GM19023 (cell line): ENCODE data around the gene TRAIP.
"Not testable (repeated sequence)": the region's sequence is repeated elsewhere in the genome, so short reads cannot be mapped to it uniquely, and the experiment has no call there.

Source experiments
- ATAC-seq: cut with Tn5 transposase; IDR thresholded peaks from one replicate; pipeline ENCODE4 v1.9.1; 2021; ENCODE audit warnings: mild to moderate bottlenecking, moderate library complexity; ENCODE audit not compliant: unreplicated experiment

The TRAIP gene

DNA sequence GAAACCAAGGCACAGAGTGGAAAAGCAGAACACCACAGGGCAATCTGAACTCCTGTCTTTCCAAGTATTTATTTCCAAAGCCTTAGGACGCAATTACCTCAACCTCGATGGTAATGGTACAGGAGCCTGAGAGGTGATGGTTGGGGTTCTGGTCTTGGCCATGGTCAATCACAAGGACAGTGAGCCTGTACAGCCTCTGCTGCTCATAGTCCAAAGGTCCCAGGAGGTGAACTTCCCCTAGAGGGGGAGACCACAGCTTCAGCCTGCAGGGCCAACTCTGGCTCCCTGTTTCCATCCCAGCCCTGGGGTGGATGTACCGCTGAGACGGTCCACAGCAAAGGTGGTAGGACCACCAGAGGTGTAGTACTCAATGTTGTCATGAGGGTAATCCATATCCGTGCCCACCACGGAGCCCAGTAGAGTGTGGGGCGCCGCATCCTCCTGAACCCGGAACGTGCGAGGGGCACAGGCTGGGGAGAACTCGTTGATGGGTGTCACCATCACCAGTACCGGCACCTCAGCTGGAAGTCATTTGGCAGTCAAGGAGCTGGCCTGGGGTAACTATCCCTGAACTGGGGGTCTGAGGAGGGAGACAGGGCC, 62.8 kb downstream of the TRAIP start:
- ATAC-seq = no peak

DNA sequence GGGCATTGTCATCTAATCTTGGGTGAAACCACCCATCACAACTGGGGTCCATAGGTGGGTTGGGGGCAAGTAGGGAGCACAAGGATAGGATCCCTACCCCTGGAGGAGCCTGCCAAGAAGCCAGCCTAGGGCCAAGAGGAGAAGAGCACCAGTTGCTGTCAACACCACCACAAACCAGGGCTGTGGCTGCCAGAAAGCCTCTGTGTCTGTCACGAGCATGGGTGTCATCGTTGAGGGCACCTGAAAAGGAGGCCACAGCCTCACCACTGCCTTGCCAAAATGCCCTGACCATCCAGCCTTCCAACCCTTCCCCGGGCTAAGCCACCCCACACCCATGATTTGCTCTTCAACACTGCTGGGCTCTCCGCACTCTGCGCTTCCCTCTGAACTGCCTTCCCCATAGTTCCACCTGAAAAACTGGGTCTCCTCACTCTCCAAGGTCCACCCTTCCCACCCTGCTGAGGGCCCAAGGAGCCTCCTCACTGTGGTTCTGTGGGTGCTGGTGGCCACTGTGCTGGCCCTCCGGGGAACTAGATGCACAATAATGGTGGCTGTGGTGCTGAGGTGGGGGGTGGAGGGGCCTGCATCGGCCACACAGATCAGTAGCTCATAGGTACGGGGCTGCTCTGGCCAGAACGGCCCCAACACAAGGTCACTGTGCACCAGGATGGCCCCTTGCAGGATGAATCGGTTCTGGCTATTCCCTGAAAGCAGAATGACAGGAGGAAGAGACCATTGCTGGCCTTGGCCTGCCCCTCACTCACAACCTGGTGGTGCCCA, 63.8 kb downstream of the TRAIP start:
- ATAC-seq = no peak

DNA sequence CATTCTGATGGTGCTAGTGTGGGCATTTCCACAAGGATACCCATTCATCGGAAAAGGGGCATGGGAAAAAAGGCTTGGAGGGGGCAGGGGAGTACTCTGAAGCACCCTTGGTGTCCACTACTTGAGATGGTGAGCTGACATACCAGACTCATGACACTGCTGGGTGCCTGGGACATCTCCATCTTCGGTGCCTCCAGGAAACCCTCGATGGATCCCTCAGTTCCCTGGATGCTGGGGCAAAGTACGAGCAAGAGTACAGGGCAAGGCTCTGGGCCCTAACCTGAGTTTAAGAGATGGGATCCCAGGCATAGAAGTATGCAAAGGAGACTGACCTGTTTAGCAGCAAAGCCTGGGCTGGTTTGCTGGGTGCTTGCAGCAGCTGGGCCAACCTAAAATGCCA, 64.8 kb downstream of the TRAIP start:
- ATAC-seq = no peak

DNA sequence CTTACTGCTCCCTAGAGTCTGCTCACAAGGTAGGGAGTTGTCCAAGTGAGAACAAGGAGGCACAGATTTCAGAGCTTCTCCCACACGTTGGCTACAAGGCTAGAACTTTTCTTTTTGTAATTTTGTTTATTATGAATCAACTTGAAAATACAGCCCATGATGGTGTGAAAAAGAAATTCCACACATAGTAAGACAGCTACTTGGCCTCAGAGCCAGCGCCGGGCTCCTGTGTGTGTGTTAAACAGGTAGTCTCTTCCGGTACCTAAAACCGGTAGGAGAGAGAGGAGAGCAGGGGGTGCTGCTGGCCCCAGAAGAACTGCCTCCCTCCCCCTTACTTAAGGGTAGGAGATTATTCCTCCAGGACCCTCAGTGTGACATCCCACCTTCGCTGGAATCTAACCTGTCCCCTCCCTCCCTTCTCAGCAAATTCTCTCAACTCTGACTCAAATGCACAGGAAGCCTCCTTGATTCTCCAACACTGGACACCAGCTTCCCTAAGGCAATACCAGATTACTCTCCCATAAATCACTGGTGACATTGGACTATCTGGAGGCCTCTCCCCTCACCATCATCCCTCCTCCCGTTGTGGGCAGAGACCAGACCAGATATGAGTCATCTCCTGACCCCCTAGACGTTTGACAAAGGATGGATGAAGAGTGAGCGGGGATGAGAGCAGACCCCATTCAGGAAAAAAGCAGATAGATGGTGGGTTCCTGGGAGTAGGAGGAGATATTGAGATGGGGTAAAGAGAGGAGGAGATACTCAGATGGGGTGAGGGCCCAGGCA, 65.5 kb downstream of the TRAIP start:
- ATAC-seq = no peak

DNA sequence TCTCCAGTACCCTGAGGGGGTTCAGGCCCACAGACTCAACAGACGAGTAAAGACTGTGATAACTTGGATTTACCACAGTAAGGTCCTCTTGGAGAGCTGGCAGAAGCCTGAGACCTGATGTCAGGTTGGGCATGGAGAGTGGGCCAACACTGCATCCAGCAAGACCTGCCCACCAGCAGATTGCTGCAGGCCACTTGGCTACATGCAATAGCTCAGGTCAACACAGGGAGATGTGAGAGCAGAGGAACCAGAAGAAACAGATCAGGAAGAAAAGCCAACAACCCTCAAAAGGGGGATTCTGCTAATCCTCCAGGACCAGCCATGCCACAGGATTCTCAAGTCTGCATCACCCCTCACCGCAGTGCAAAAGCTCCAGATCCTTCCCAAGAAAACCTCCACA, 68.3 kb downstream of the TRAIP start:
- no peak for ATAC-seq

DNA sequence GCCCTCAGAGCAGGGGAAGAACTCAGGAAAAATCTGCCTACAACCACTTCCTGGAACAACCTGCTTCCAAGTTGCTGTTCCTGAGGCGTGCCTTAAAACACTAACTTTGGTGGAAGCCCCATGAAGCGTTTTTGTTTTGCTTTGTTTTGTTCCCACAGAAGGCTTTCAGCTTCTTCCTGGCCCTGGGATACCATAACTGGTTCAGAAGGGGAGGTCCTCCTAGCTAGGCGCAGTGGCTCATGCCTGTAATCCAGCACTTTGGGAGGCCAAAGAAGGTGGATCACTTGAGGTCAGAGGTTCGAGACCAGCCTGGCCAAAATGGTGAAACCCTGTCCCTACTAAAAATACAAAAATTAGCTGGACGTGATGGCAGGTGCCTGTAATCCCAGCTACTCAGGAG, 68.8 kb downstream of the TRAIP start:
- ATAC-seq = no peak

DNA sequence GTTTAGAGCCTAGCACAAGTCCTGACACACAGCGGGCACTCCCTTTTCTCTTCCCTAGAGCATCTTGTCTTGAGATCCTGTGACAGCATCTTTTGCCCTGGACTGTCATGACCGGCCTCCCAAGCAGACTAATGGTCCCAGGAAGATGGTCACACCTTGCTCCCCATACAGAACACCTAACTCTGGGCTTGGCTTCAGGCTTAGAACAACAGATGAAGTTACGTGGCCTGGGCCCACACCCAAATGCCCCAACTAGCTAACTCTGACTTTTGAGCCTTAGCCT, 69.2 kb downstream of the TRAIP start:
- ATAC-seq = no peak

DNA sequence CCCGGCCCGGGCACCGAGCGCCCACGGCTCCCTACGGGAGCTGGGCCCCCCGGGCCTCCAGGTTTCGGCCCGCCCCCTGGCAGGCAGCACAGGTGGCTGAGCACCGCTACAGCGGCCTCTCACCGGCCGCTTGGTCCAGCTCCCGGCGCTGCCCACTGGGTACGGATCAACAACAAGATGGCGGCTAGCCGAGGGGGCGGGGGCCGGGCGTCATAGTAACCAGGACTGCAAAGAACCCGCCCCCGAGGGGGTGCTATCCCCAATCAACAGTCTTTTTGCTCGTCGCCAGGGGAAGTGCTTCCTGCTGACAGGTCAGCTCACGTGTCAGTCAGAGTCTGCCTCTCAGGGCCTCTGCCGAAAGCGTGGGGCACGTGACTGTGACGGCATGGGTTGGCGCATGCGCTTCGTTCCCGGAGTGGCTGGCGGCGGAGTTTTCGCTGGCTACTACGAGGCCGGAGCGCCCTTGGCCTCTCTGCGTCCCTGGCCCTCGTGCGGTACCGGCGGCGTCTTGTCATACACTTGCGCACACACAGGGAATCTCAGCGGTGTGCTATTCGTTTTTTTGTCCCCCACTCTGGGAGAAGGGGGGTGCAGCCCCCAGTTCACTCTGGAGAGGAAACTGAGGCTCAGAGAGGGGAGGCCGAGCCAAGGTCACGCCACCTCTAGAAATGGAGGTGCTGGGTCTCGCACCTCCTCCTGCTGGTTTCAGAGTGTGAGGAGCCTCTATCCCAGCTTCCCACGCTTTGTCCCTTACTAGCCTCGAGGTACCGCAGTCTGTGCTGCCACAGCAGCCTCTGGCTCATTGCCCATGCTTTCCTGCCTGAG, 69.8 kb downstream of the TRAIP start, which contains the start of gene IP6K1:
TSS of gene IP6K1 (minus strand) at position 186 of the 825 bp plus-strand sequence. CDS start 38,502 bp downstream, outside the sequence.
- peak; percentile 98 for ATAC-seq

DNA sequence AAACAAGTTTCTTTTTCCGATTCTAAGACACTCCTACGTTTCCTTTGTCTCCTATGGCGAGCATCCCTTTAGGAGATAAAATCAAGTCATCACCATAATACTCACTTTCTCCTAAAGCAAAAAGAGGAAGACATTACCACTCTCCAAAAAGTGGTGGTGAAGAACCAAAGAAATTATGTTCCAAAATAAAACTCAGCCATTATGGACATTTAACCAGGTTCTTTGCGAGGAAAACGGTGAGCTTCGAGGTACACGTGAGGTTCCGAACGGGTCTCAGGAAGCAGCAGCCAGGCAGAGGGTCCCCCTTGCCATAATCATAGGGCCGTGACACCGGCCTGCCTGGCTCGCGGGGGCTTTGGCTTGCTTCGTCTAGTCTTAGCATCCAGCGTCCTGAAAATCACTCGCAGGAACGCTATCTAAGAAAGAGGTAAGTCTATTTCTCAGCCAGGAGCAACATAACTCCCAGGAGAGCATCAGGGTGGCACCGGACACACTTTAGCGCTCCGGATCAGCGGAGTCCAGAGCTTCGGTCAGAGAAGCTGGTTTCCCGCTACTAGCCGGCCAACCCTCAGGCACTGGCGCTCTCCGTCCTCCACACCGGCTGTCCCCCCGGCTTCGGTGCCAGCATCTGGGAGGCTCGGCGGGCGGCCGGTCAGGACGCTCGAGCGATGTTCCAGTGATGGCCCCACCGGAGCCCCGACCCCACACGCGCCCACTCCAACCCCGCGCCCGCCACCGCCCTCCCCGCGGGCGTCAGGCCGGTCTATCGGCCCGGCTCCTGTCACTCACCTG, 70.6 kb downstream of the TRAIP start:
- peak; percentile 39 for ATAC-seq

DNA sequence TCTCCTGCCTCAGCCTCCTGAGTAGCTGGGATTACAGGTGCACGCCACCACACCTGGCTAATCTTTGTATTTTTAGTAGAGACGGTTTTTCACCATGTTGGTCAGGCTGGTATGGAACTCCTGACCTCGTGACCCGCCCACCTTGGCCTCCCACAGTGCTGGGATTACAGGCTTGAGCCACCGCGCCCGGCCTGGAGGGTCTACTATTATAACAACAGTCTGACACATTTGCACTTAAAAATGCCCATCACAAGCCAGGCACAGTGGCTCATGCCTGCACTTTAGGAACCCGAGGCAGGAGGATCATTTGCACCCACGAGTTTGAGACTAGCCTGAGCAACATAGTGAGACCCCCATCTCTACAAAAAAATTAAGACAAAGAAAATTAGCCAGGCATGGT, 74.1 kb downstream of the TRAIP start:
- ATAC-seq = not testable (repeated sequence)

DNA sequence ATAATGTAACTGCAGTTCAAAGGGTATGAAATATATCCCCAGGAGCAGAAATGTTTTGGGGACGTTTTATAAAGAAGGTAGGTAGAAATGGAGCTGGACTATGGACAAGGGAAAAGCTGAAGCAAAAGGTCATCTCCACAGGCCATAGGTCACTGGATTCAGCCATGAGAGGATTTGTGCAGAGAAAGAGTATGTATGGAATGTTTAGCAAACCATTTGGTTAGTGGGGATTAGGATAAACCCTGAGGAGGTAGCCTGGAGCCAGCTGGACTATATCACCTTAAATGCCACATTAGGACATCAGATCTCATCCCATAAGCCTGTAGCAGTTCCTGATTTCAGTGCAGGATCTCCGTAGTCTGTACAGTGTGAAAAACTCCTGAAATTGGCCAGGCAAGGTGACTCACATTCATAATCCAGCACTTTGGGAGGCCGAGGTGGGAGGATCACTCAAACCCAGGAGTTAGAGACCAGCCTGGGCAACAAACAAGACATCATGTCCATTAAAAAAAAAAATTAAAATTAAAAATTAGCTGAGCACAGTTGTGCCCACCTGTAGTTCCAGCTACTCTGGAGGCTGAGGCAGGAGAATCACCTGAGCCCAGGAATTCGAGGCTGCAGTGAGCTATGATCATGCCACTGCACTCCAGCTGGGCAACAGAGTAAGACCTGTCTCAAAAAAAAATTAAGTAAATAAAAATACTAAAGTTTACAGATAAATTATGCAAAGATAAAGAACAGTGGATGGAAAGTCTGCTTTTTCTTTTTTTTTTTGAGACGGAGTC, 74.8 kb downstream of the TRAIP start:
- no peak for ATAC-seq

DNA sequence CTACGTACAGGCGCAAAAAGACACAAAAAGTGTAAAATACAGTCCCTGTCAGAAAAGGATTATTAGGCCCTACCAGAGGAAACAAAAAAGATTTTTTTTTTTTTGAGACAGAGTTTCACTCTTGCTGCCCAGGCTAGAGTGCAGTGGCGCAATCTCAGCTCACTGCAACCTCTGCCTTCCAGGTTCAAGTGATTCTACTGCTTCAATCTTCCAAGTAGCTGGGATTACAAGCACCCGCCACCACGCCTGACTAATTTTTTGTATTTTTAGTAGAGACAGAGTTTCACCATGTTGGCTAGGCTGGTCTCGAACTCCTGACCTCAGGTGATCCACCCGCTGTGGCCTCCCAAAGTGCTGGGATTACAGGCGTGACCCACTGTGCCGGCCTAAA, 75.4 kb downstream of the TRAIP start:
- not testable (repeated sequence) for ATAC-seq

DNA sequence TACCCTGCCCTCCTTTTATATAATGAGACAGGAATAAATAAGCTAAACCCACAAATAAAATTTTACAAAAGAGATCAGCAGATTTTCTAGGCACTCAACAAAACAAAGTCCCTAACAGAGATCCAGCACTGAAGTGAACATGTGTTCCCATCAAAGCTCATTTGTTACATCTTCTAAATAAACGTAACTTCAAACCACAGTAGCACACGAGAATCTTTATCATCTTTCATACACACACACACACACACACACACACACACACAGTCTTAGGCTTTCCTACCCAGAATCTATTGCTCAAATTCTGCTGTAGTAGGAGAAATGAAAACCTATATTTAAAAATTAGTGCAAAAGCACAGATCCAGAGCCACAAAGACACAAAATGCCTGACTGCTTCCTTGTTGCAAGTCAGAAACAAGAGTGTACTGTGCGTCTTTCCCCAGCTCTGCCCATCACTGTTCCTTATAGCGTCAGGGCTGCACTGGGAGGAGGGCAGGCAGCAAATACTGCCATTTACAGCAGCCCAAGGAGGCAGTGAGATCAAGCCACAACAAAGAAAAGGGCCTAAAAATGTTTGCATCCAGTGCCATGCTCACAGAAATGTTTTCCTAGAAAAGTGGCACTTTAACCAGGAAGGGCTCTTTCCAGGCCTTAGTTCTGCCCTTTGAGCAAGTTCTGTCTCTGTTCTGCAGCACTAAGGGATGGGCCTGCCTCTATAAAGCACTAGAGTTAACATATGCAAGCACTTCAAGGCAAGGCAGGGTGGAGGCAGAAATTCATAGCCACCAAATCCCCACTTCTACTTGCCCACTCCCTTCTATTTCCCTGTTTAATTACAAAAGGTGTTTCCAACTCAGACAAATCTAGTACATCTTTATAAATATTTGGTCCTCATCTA, 76.0 kb downstream of the TRAIP start:
- ATAC-seq = no peak

DNA sequence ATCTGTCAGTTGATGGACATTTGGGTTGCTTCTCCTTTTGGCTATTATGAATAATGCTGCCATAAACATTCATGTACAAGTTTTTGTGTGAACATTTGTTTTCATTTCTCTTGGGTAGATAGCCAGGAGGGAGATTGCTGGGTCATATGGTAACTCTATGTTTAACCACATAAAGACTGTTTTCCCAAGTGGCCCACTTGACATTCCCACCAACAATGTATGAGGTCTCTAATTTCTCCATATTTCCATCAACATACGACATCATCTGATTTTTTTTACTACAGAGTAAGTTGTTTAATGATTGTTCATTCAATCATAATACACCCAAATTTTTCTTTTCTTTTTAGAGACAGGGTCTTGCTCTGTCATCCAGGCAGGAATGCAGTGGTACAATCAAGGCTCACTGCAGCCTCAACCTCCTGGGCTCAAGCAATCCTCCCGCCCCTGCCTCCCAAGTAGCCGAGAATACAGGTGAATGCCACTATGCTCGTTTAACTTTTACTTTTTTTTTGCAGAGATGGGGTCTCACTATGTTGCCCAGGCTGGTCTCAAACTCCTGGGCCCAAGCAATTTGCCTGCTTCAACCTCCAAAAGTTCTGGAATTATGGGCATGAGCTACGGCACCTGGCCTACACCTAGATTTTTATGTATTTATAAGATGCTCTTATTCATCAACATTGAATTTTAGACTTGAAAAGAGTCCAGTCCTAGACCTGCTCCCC, 76.8 kb downstream of the TRAIP start:
- no peak for ATAC-seq
